ENCODE results near the gene GNB1L. TPM values are rescaled to one million over a fixed set of nuclear protein-coding genes. Genes with fewer than 3 reads are reported as not detected.

The GNB1L gene, protein sequence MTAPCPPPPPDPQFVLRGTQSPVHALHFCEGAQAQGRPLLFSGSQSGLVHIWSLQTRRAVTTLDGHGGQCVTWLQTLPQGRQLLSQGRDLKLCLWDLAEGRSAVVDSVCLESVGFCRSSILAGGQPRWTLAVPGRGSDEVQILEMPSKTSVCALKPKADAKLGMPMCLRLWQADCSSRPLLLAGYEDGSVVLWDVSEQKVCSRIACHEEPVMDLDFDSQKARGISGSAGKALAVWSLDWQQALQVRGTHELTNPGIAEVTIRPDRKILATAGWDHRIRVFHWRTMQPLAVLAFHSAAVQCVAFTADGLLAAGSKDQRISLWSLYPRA
- 12.6 to 17.8 TPM (median 16.8 TPM) in 5 replicates for total RNA-seq (2022; extraction: Qiagen RNA extraction; ENCODE audit: low read depth)

DNA sequence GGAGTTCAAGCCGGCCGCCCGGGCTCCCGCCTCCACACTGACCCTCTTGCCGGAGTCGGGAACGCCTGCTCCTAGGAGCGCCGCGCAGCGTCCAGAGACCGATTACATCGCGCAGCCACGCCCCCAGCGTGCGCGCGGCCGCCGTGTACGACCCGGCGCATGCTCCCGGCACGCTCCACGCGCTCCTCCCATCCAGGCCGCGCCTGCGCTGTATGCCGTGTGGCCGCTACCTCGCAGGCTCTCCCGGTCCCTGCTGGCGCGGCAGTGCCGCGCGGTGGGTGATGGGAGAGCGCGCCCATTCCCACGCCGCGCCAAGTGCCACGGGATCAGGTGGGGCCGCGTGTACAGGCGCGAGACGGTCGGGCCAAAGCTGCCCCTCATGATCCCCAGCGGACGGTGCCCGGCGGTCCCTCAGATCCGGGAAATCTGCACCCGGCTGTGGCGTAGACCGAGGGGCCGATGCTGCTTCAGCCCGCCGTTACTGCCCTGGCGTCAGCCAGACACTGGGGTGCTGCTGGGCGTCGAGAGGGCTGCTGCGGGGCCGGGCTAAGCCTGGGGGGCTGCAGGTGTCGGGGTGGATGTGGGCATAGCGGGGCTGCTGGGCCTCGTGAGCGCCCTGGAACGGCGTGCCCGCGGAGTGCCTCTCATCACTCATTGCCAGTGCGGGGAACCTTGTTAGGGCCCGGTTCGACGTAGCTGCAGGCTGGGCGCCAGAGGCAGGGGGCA is at the start of gene GNB1L, which contains the start of gene RTL10:
Gene GNB1L (minus strand): TSS at position 97 of the 726 bp plus-strand sequence. CDS start 33,519 bp downstream, outside the sequence.
Gene RTL10 (minus strand): TSS at position 97 of the 726 bp plus-strand sequence. CDS start 2,613 bp downstream, outside the sequence.

DNA sequence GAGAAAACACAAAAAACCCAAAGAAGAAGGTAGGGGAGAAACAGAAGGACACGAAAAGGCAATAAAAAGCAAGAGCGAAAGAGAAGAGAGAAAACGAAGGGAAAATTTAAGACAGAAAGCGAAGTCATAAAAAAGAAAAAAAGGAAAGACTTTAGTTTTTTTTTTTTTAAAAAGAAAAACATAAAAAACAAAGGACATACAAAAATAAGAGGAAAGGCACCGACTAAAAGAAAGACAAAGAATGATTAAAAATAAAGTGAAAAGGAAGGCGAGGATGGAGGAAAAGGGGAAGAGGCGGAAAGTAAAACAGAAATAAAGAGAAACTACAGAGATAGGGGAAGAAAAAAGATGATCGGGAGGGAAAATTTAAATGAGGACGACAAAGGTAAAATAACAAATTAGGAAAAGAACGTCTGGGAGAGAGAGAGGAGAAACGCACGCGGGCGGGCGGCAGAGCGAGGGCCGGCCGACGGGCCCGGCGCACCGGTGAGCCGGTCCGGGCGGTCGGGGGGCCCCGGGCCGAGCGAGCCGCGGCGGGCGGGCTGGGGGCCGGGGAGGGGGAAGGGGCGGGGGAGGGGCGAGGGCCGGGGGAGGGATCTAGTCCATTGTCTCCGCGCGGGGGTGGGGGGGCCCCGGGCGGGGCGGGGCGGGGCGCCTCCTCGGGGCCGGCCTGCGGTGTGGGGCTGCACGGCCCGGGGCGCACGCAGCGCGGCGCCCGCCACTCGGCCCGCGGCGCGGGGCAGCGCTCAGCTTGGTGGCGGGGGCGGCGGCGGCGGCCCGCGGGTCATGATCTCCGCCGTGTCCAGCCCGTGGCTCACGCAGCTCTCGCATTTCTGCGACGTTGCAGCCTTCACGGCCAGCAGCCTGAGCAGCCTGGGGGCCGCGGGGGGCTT is 94.4 kb downstream of the GNB1L start, which contains the start of gene TBX1:
Gene TBX1 (plus strand): TSS at position 721 of the 893 bp plus-strand sequence. CDS start 66 bp downstream, at position 787.

Other genes with a start within 250 kb of the GNB1L start
- gene SEPTIN5, start 140.4 kb downstream of the GNB1L start, total RNA-seq (2022; extraction: Qiagen RNA extraction; ENCODE audit: low read depth): 7.8 to 10.4 TPM (median 8.7 TPM) in 5 replicates
- gene GP1BB, start 131.3 kb downstream of the GNB1L start, total RNA-seq (2022; extraction: Qiagen RNA extraction; ENCODE audit: low read depth): 1.2 to 1.5 TPM (median 1.5 TPM) in 4 of 5 replicates, not detected in the other
- 2.6 to 4.9 TPM (median 4.0 TPM) in 5 replicates for gene TBX1, start 94.1 kb downstream of the GNB1L start, total RNA-seq (2022; extraction: Qiagen RNA extraction; ENCODE audit: low read depth)
- 5.8 to 8.6 TPM (median 6.5 TPM) in 5 replicates for gene RTL10, start within 50 bp of the GNB1L start, total RNA-seq (2022; extraction: Qiagen RNA extraction; ENCODE audit: low read depth)
- gene COMT, start 86.9 kb upstream of the GNB1L start, total RNA-seq (2022; extraction: Qiagen RNA extraction; ENCODE audit: low read depth): 129 to 164 TPM (median 157 TPM) in 5 replicates
- gene TXNRD2, start 86.9 kb upstream of the GNB1L start, total RNA-seq (2022; extraction: Qiagen RNA extraction; ENCODE audit: low read depth): 27.9 to 40.0 TPM (median 33.8 TPM) in 5 replicates
- gene ARVCF, start 161.9 kb upstream of the GNB1L start, total RNA-seq (2022; extraction: Qiagen RNA extraction; ENCODE audit: low read depth): 1.2 to 3.0 TPM (median 2.7 TPM) in 5 replicates
- 12.1 to 16.0 TPM (median 14.7 TPM) in 5 replicates for gene TANGO2, start 166.2 kb upstream of the GNB1L start, total RNA-seq (2022; extraction: Qiagen RNA extraction; ENCODE audit: low read depth)
- 19.8 to 23.0 TPM (median 21.0 TPM) in 5 replicates for gene DGCR8, start 225.4 kb upstream of the GNB1L start, total RNA-seq (2022; extraction: Qiagen RNA extraction; ENCODE audit: low read depth)